PC-3 (cell line): ENCODE results near the gene STAM. TPM values are rescaled to one million over a fixed set of nuclear protein-coding genes. Genes with fewer than 3 reads are reported as not detected.

ENCODE experiments used
- ATAC-seq: fragments of 200-7000 bp; cut with Tn5 transposase; 2 replicates; pipeline ENCODE4 v1.9.1; 2020; ENCODE audit warnings: mild to moderate bottlenecking, moderate library complexity
- BruUV-seq: library from RNA; stranded (reverse); fragments of 400-500 nt; replicated peaks from 2 replicates; lab custom pipeline; 2021; lab: Mats Ljungman, UMichigan
- CTCF ChIA-PET: fragments of 300-600 bp; sonication (Branson Sonifier 250); formaldehyde crosslinking; loops from one replicate; lab custom pipeline; 2022; ENCODE audit warnings: antibody characterized with exemption; lab: Charles Lee
- POLR2A ChIA-PET: fragments of 300-600 bp; sonication (Branson Sonifier 250); formaldehyde crosslinking; loops from one replicate; lab custom pipeline; 2022; ENCODE audit warnings: antibody characterized with exemption; ENCODE audit not compliant: unreplicated experiment; lab: Charles Lee
- DNase-seq: peaks from one replicate; pipeline ENCODE4 v3.0.0-alpha.2; 2015
- H2AFZ ChIP-seq: fragments of 300-600 bp; sonication (generic); 2 replicates; pipeline ENCODE4 v1.6.0; 2016; ENCODE audit warnings: antibody characterized with exemption, low read length
- H3F3A ChIP-seq: fragments of 300-600 bp; sonication (generic); one replicate; pipeline ENCODE4 v1.6.0; 2017; ENCODE audit warnings: antibody characterized with exemption, low read length, control low read depth, mild to moderate bottlenecking; ENCODE audit not compliant: unreplicated experiment
- H3K27ac ChIP-seq: fragments of 300-600 bp; sonication (generic); 2 replicates; pipeline ENCODE4 v1.5.1; 2016; ENCODE audit warnings: mild to moderate bottlenecking, low read length
- H3K27me3 ChIP-seq: fragments of 300-600 bp; sonication (generic); 2 replicates; pipeline ENCODE4 v1.6.1; 2016; ENCODE audit warnings: low read length, mixed read lengths
- H3K36me3 ChIP-seq: fragments of 300-600 bp; sonication (generic); 2 replicates; pipeline ENCODE4 v1.6.1; 2016; ENCODE audit warnings: low read depth, mixed run types, low read length, mixed read lengths
- H3K4me1 ChIP-seq: fragments of 300-600 bp; sonication (generic); 2 replicates; pipeline ENCODE4 v1.5.1; 2016; ENCODE audit warnings: low read length; ENCODE audit not compliant: insufficient read depth
- H3K4me2 ChIP-seq: fragments of 300-600 bp; sonication (generic); 2 replicates; pipeline ENCODE4 v1.6.0; 2016; ENCODE audit warnings: low read length
- H3K4me3 ChIP-seq: fragments of 300-600 bp; sonication (generic); 2 replicates; pipeline ENCODE4 v1.5.1; 2016; ENCODE audit warnings: mild to moderate bottlenecking, low read length, mixed read lengths
- H3K79me2 ChIP-seq: fragments of 300-600 bp; sonication (generic); 2 replicates; pipeline ENCODE4 v1.6.1; 2017; ENCODE audit warnings: low read length, mixed read lengths
- H3K9ac ChIP-seq: fragments of 300-600 bp; sonication (generic); 2 replicates; pipeline ENCODE4 v1.6.0; 2016; ENCODE audit warnings: mild to moderate bottlenecking, low read length
- H3K9me2 ChIP-seq: fragments of 300-600 bp; sonication (generic); replicated peaks from 2 replicates; pipeline ENCODE4 v1.6.1; 2016; ENCODE audit warnings: mixed run types, low read length, mixed read lengths
- H3K9me3 ChIP-seq: fragments of 300-600 bp; sonication (generic); 2 replicates; pipeline ENCODE4 v1.6.1; 2016; ENCODE audit warnings: low read length, mixed read lengths
- H4K20me1 ChIP-seq: fragments of 300-600 bp; sonication (generic); 2 replicates; pipeline ENCODE4 v1.6.1; 2016; ENCODE audit warnings: low read length, mixed read lengths
- CTCF ChIP-seq: fragments of 300-600 bp; sonication (generic); conservative IDR thresholded peaks from 2 replicates; pipeline ENCODE4 v1.5.1; 2017; ENCODE audit warnings: antibody characterized with exemption, low read depth, mild to moderate bottlenecking, low read length
- EZH2 ChIP-seq: fragments of 300-600 bp; sonication (generic); IDR thresholded peaks from one replicate; pipeline ENCODE4 v1.6.1; 2017; ENCODE audit warnings: antibody characterized with exemption, mild to moderate bottlenecking, low read length; ENCODE audit not compliant: unreplicated experiment
- EZH2phosphoT487 ChIP-seq: fragments of 300-600 bp; sonication (generic); IDR thresholded peaks from 2 replicates; pipeline ENCODE4 v1.6.1; 2018; ENCODE audit warnings: mild to moderate bottlenecking, antibody characterized with exemption, low read length, borderline replicate concordance
- intact Hi-C: fragments of 100-400 bp; cut with micrococcal nuclease; formaldehyde crosslinking; loops from 2 replicates; pipeline ENCODE4 v1.9.0; 2023
- total RNA-seq: library from RNA; depleted of rRNA; stranded (reverse); fragments of >200 nt; gene quantifications from 2 replicates; pipeline ENCODE4 v1.2.3, GENCODE V29; 2014

Gene STAM
- total RNA-seq, 1 experiment from 2014 or later: 7.8 TPM

- ChIA-PET POLR2A (no interaction called here), CTCF (no interaction called here)
- no peaks in the 10 kb centered on the region for H3K36me3 ChIP-seq
- ATAC-seq (no peak), DNase-seq (no peak)
- no peaks in the 10 kb centered on the region for H3K9me2 ChIP-seq
- no peaks in the 10 kb centered on the region for H3K4me1 ChIP-seq
- BruUV-seq: no TSS peak
- intact Hi-C loops: no loop called here
- H2AFZ ChIP-seq: no peak overlapping the region
- no peak overlapping the region for H3K4me2 ChIP-seq
- H4K20me1 ChIP-seq: no peaks in the 10 kb centered on the region
- no peaks in the 10 kb centered on the region for H3F3A ChIP-seq
- no peaks in the 10 kb centered on the region for H3K27me3 ChIP-seq
- no peak for TF ChIP-seq CTCF
- TF ChIP-seq EZH2phosphoT487: no peak
- no peak for TF ChIP-seq EZH2
- H3K27ac ChIP-seq: no peak overlapping the region
- no peaks in the 10 kb centered on the region for H3K9me3 ChIP-seq
- H3K79me2 ChIP-seq: no peaks in the 10 kb centered on the region
- no peak overlapping the region for H3K9ac ChIP-seq
- no peak overlapping the region for H3K4me3 ChIP-seq
Measured at GRCh38 chr10:17756557-17757217, 112.7 kb downstream of the STAM start.

- no peak for ATAC-seq
Measured at GRCh38 chr10:17758200-17758599, 114.2 kb downstream of the STAM start.

More at GRCh38 chr10:17758200-17758599, 114.2 kb downstream of the STAM start:
- no peak overlapping the region for H2AFZ ChIP-seq
- ChIA-PET POLR2A (no interaction called here), CTCF (no interaction called here)
- H3K4me1 ChIP-seq: no peaks in the 10 kb centered on the region
- no peaks in the 10 kb centered on the region for H3K27me3 ChIP-seq
- no peak for TF ChIP-seq EZH2
- TF ChIP-seq CTCF: no peak
- no peak for TF ChIP-seq EZH2phosphoT487
- no peak for DNase-seq
- H3K4me2 ChIP-seq: no peak overlapping the region
- no peaks in the 10 kb centered on the region for H3K9me2 ChIP-seq
- H3F3A ChIP-seq: no peaks in the 10 kb centered on the region
- no peak overlapping the region for H3K9ac ChIP-seq
- H3K4me3 ChIP-seq: no peak overlapping the region
- H4K20me1 ChIP-seq: no peaks in the 10 kb centered on the region
- H3K36me3 ChIP-seq: no peaks in the 10 kb centered on the region
- intact Hi-C loops: no loop called here
- no peak overlapping the region for H3K27ac ChIP-seq
- BruUV-seq: no TSS peak
- no peaks in the 10 kb centered on the region for H3K79me2 ChIP-seq
- no peaks in the 10 kb centered on the region for H3K9me3 ChIP-seq
